ENCODE data around the gene MSANTD1. TPM values are rescaled to one million over a fixed set of nuclear protein-coding genes. Genes with fewer than 3 reads are reported as not detected.

Gene MSANTD1
- total RNA-seq, 2 experiments from 2014 or later = 0.83 to 1.0 TPM

GRCh38 chr4:3236326-3236878, 12.6 kb upstream of the MSANTD1 start:
- CTCF ChIA-PET = interaction anchor here (0.6 kb wide), 1 partner anchor 646 kb away, joined by 3 read pairs; no protein-coding TSS in a partner anchor

GRCh38 chr4:3237266-3237665, 11.7 kb upstream of the MSANTD1 start:
- H3K4me3 Mint-ChIP-seq = no peak overlapping the region
- DNase-seq (no peak), ATAC-seq (no peak)
- H3K27me3 Mint-ChIP-seq (ENCODE audit: low read depth) = no peaks in the 10 kb centered on the region
- POLR2A ChIA-PET = interaction anchor here (0.6 kb wide), 1 partner anchor 35 kb away, joined by 6 read pairs; no protein-coding TSS in a partner anchor
- CTCF ChIA-PET = no interaction called here
- no peaks in the 10 kb centered on the region for H3K9me3 Mint-ChIP-seq (ENCODE audit: insufficient read depth)
- no peak overlapping the region for H3K27ac Mint-ChIP-seq
- peaks cover 2% of the 10 kb centered on the region for H3K4me1 Mint-ChIP-seq (ENCODE audit: low read depth)
- H3K36me3 Mint-ChIP-seq (ENCODE audit: low read depth) = peaks cover 24% of the 10 kb centered on the region

More at GRCh38 chr4:3236326-3236878, 12.6 kb upstream of the MSANTD1 start:
- no peak overlapping the region for H3K27ac Mint-ChIP-seq
- ATAC-seq = no peak
- H3K36me3 Mint-ChIP-seq (ENCODE audit: low read depth) = peaks cover 27% of the 10 kb centered on the region
- H3K9me3 Mint-ChIP-seq (ENCODE audit: insufficient read depth) = no peaks in the 10 kb centered on the region
- no peaks in the 10 kb centered on the region for H3K4me1 Mint-ChIP-seq (ENCODE audit: low read depth)
- no peak for DNase-seq
- H3K4me3 Mint-ChIP-seq = no peak overlapping the region
- no peaks in the 10 kb centered on the region for H3K27me3 Mint-ChIP-seq (ENCODE audit: low read depth)
- POLR2A ChIA-PET = interaction anchor here (0.6 kb wide), 1 partner anchor 34 kb away, joined by 6 read pairs; no protein-coding TSS in a partner anchor

DNA sequence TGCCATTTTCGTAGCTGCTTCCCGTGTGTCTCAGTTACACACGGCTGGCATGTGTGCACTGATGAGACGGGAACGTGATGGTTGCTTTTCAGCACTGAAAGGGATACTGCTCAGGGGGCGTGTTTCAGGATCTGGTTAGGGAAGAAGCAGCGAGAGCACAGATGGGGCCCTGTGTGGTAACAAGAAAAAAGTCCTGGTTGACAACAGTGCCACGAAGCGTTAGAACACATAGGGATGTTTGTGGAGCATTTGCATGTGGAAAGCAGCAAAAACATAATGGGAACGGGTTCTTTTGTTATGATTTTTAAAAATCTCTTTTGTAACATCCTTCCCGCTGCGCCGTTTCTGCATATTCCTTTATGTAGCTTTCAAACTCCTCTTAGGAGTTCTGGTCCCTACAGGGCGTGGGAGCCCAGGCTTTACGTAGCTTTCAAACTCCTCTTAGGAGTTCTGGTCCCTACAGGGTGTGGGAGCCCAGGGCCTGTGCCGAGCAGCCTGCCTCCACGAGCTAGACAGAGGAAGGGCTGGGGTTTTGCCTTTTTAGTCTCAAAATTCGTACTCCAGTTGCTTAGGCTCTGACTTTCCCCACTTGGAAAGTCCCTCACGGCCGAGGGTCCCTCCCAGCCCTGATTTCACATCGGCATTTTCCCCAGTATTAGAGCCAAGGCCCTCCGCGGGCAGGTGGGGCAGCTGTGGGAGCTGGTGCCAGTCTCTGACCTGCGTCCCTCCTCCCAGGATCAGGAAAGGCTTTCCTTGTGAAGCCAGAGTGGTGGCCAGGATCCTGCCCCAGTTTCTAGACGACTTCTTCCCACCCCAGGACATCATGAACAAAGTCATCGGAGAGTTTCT, 11.0 kb upstream of the MSANTD1 start:
- no peak overlapping the region for H3K4me3 Mint-ChIP-seq
- no peak for ATAC-seq
- H3K36me3 Mint-ChIP-seq (ENCODE audit: low read depth) = peaks cover 21% of the 10 kb centered on the region
- DNase-seq = no peak
- peaks cover 9% of the 10 kb centered on the region for H3K4me1 Mint-ChIP-seq (ENCODE audit: low read depth)
- POLR2A ChIA-PET = no interaction called here
- H3K27ac Mint-ChIP-seq = no peak overlapping the region
- H3K9me3 Mint-ChIP-seq (ENCODE audit: insufficient read depth) = no peaks in the 10 kb centered on the region
- CTCF ChIA-PET = interaction anchor here (0.9 kb wide), 1 partner anchor 243 kb away, joined by 3 read pairs; no protein-coding TSS in a partner anchor
- H3K27me3 Mint-ChIP-seq (ENCODE audit: low read depth) = no peaks in the 10 kb centered on the region

DNA sequence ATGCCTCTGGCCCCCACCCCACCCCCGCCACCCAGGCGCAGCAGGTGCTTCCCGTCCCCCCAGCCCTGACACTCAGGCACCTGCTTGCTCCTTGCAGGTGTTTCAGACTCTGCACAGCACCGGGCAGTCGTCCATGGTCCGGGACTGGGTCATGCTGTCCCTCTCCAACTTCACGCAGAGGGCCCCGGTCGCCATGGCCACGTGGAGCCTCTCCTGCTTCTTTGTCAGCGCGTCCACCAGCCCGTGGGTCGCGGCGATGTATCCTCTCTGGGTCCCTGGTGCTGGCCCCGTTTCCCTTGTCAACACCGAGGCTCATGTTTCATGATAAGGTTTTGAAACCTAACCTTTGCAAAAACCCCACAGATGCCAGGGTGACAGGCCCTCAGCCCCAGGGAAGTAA, 10.2 kb upstream of the MSANTD1 start:
- H3K4me3 Mint-ChIP-seq = no peak overlapping the region
- ATAC-seq (no peak), DNase-seq (no peak)
- no peaks in the 10 kb centered on the region for H3K27me3 Mint-ChIP-seq (ENCODE audit: low read depth)
- no peaks in the 10 kb centered on the region for H3K9me3 Mint-ChIP-seq (ENCODE audit: insufficient read depth)
- CTCF ChIA-PET = interaction anchor here (0.9 kb wide), 1 partner anchor 242 kb away, joined by 3 read pairs; no protein-coding TSS in a partner anchor
- POLR2A ChIA-PET = no interaction called here
- H3K27ac Mint-ChIP-seq = no peak overlapping the region
- H3K4me1 Mint-ChIP-seq (ENCODE audit: low read depth) = peaks cover 17% of the 10 kb centered on the region
- H3K36me3 Mint-ChIP-seq (ENCODE audit: low read depth) = peaks cover 18% of the 10 kb centered on the region

- POLR2A ChIA-PET = no interaction called here
- CTCF ChIA-PET = no interaction called here
- no peak for ATAC-seq
- peaks cover 15% of the 10 kb centered on the region for H3K36me3 Mint-ChIP-seq (ENCODE audit: low read depth)
- H3K4me3 Mint-ChIP-seq = no peak overlapping the region
- no peak overlapping the region for H3K27ac Mint-ChIP-seq
- no peak for DNase-seq
- no peaks in the 10 kb centered on the region for H3K27me3 Mint-ChIP-seq (ENCODE audit: low read depth)
- no peaks in the 10 kb centered on the region for H3K9me3 Mint-ChIP-seq (ENCODE audit: insufficient read depth)
- H3K4me1 Mint-ChIP-seq (ENCODE audit: low read depth) = peaks cover 18% of the 10 kb centered on the region
These were observed 9.7 kb upstream of the MSANTD1 start for GRCh38 chr4:3239303-3239702.

DNA sequence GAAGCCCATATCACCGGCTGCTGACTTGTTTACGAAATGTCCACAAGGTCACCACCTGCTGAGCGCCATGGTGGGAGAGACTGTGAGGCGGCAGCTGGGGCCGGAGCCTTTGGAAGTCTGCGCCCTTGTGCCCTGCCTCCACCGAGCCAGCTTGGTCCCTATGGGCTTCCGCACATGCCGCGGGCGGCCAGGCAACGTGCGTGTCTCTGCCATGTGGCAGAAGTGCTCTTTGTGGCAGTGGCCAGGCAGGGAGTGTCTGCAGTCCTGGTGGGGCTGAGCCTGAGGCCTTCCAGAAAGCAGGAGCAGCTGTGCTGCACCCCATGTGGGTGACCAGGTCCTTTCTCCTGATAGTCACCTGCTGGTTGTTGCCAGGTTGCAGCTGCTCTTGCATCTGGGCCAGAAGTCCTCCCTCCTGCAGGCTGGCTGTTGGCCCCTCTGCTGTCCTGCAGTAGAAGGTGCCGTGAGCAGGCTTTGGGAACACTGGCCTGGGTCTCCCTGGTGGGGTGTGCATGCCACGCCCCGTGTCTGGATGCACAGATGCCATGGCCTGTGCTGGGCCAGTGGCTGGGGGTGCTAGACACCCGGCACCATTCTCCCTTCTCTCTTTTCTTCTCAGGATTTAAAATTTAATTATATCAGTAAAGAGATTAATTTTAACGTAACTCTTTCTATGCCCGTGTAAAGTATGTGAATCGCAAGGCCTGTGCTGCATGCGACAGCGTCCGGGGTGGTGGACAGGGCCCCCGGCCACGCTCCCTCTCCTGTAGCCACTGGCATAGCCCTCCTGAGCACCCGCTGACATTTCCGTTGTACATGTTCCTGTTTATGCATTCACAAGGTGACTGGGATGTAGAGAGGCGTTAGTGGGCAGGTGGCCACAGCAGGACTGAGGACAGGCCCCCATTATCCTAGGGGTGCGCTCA, 8.7 kb upstream of the MSANTD1 start:
- DNase-seq = no peak
- peaks cover 18% of the 10 kb centered on the region for H3K4me1 Mint-ChIP-seq (ENCODE audit: low read depth)
- ATAC-seq = no peak
- no peaks in the 10 kb centered on the region for H3K9me3 Mint-ChIP-seq (ENCODE audit: insufficient read depth)
- ChIA-PET POLR2A (no interaction called here), CTCF (no interaction called here)
- H3K4me3 Mint-ChIP-seq = no peak overlapping the region
- no peaks in the 10 kb centered on the region for H3K27me3 Mint-ChIP-seq (ENCODE audit: low read depth)
- H3K27ac Mint-ChIP-seq = peak overlapping the region; percentile 43
- peaks cover 15% of the 10 kb centered on the region for H3K36me3 Mint-ChIP-seq (ENCODE audit: low read depth)

DNA sequence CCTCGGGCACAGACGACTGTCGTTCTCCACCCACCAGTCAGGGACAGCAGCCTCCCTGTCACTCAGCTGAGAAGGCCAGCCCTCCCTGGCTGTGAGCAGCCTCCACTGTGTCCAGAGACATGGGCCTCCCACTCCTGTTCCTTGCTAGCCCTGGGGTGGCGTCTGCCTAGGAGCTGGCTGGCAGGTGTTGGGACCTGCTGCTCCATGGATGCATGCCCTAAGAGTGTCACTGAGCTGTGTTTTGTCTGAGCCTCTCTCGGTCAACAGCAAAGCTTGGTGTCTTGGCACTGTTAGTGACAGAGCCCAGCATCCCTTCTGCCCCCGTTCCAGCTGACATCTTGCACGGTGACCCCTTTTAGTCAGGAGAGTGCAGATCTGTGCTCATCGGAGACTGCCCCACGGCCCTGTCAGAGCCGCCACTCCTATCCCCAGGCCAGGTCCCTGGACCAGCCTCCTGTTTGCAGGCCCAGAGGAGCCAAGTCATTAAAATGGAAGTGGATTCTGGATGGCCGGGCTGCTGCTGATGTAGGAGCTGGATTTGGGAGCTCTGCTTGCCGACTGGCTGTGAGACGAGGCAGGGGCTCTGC, 7.9 kb upstream of the MSANTD1 start:
- Mint-ChIP-seq H3K4me3 (no peak overlapping the region), H3K4me1 (ENCODE audit: low read depth) (peaks cover 18% of the 10 kb centered on the region), H3K9me3 (ENCODE audit: insufficient read depth) (no peaks in the 10 kb centered on the region), H3K27me3 (ENCODE audit: low read depth) (no peaks in the 10 kb centered on the region), H3K27ac (peak overlapping the region; percentile 11), H3K36me3 (ENCODE audit: low read depth) (peaks cover 15% of the 10 kb centered on the region)
- ATAC-seq = no peak
- ChIA-PET POLR2A (no interaction called here), CTCF (no interaction called here)
- no peak for DNase-seq

DNA sequence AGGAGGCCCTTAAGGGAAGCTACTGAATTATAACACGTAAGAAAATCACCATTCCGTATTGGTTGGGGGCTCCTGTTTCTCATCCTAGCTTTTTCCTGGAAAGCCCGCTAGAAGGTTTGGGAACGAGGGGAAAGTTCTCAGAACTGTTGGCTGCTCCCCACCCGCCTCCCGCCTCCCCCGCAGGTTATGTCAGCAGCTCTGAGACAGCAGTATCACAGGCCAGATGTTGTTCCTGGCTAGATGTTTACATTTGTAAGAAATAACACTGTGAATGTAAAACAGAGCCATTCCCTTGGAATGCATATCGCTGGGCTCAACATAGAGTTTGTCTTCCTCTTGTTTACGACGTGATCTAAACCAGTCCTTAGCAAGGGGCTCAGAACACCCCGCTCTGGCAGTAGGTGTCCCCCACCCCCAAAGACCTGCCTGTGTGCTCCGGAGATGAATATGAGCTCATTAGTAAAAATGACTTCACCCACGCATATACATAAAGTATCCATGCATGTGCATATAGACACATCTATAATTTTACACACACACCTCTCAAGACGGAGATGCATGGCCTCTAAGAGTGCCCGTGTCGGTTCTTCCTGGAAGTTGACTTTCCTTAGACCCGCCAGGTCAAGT, 6.9 kb upstream of the MSANTD1 start:
- Mint-ChIP-seq H3K27me3 (ENCODE audit: low read depth) (no peaks in the 10 kb centered on the region), H3K36me3 (ENCODE audit: low read depth) (peaks cover 15% of the 10 kb centered on the region), H3K4me1 (ENCODE audit: low read depth) (peaks cover 20% of the 10 kb centered on the region), H3K9me3 (ENCODE audit: insufficient read depth) (no peaks in the 10 kb centered on the region), H3K4me3 (no peak overlapping the region), H3K27ac (no peak overlapping the region)
- ChIA-PET POLR2A (no interaction called here), CTCF (no interaction called here)
- ATAC-seq (no peak), DNase-seq (no peak)

DNA sequence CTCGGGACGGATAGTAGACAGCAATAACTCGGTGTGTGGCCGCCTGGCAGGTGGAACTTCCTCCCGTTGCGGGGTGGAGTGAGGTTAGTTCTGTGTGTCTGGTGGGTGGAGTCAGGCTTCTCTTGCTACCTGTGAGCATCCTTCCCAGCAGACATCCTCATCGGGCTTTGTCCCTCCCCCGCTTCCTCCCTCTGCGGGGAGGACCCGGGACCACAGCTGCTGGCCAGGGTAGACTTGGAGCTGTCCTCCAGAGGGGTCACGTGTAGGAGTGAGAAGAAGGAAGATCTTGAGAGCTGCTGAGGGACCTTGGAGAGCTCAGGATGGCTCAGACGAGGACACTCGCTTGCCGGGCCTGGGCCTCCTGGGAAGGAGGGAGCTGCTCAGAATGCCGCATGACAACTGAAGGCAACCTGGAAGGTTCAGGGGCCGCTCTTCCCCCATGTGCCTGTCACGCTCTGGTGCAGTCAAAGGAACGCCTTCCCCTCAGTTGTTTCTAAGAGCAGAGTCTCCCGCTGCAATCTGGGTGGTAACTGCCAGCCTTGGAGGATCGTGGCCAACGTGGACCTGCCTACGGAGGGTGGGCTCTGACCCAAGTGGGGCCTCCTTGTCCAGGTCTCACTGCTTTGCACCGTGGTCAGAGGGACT, 5.7 kb upstream of the MSANTD1 start:
- ChIA-PET CTCF (interaction anchor here (4.5 kb wide), 1 partner anchor 50 kb away, joined by 24 read pairs; no protein-coding TSS in a partner anchor), POLR2A (no interaction called here)
- no peaks in the 10 kb centered on the region for H3K9me3 Mint-ChIP-seq (ENCODE audit: insufficient read depth)
- peaks cover 13% of the 10 kb centered on the region for H3K36me3 Mint-ChIP-seq (ENCODE audit: low read depth)
- peak; percentile 29 for ATAC-seq
- no peak overlapping the region for H3K4me3 Mint-ChIP-seq
- peak overlapping the region; percentile 68 for H3K27ac Mint-ChIP-seq
- DNase-seq = peak; percentile 37
- peaks cover 20% of the 10 kb centered on the region for H3K4me1 Mint-ChIP-seq (ENCODE audit: low read depth)
- H3K27me3 Mint-ChIP-seq (ENCODE audit: low read depth) = no peaks in the 10 kb centered on the region

- DNase-seq = no peak
- peaks cover 20% of the 10 kb centered on the region for H3K4me1 Mint-ChIP-seq (ENCODE audit: low read depth)
- ChIA-PET POLR2A (no interaction called here), CTCF (interaction anchor here (4.5 kb wide), 1 partner anchor 51 kb away, joined by 24 read pairs; no protein-coding TSS in a partner anchor)
- no peaks in the 10 kb centered on the region for H3K9me3 Mint-ChIP-seq (ENCODE audit: insufficient read depth)
- H3K4me3 Mint-ChIP-seq = no peak overlapping the region
- H3K27ac Mint-ChIP-seq = no peak overlapping the region
- ATAC-seq = no peak
- peaks cover 8% of the 10 kb centered on the region for H3K36me3 Mint-ChIP-seq (ENCODE audit: low read depth)
- no peaks in the 10 kb centered on the region for H3K27me3 Mint-ChIP-seq (ENCODE audit: low read depth)
These were observed 5.0 kb upstream of the MSANTD1 start for GRCh38 chr4:3244002-3244401.

DNA sequence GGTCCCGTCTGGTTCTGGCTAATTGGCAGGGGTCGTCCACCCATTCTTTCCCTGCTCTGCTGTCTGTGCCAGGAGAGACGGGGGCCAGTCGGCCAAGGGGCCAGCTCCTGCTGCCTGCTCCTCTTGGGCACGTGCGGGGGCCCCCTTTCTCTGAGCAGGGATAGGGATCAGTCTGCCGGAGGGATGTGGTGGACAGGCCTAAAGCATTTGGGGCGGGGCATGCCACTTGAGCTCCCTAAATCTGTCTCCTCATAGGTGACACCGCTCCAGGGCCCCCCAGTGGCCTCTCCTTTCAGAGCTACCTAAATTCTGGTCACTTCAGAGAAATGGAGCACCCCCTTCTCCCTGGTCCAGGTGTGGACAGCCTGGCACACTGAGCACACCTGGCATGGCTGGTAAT, 4.2 kb upstream of the MSANTD1 start:
- DNase-seq (no peak), ATAC-seq (no peak)
- POLR2A ChIA-PET = no interaction called here
- Mint-ChIP-seq H3K27ac (no peak overlapping the region), H3K27me3 (ENCODE audit: low read depth) (no peaks in the 10 kb centered on the region), H3K4me1 (ENCODE audit: low read depth) (peaks cover 20% of the 10 kb centered on the region), H3K9me3 (ENCODE audit: insufficient read depth) (no peaks in the 10 kb centered on the region), H3K36me3 (ENCODE audit: low read depth) (peaks cover 8% of the 10 kb centered on the region), H3K4me3 (no peak overlapping the region)
- CTCF ChIA-PET = interaction anchor here (4.5 kb wide), 1 partner anchor 51 kb away, joined by 24 read pairs; no protein-coding TSS in a partner anchor
